ENCODE results near the gene CCDC136. TPM values are rescaled to one million over a fixed set of nuclear protein-coding genes. Genes with fewer than 3 reads are reported as not detected.

CCDC136 gene
- total RNA-seq, 1 donor: 7.2 TPM

DNA sequence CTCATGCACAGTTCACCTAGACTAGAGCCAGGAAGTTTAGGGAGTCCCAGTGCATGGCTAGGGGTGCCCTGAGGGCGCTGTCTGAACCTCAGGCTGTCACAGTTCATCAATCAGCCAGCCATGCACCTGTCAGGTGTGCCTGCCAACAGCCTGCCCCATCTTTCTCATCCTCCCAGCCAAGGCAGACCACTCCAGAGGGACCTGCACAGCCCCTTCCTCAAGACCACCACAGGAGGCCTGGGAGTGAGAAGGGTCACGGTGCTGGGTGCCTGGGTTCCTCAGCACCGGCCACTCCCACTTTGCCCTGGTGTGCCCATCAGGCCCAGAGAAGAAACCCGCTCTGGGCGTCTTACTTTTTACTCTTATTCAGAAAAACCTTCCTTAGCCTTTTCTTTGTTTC lies 79.3 kb downstream of the CCDC136 start:
- Histone ChIP-seq H3K4me3 (ENCODE audit: insufficient read depth, low read length) (no peak overlapping the region), H3K36me3 (ENCODE audit: insufficient read depth, low read length) (no peaks in the 10 kb centered on the region), H3K9me3 (ENCODE audit: low read depth, low read length) (no peaks in the 10 kb centered on the region), H3K27me3 (ENCODE audit: insufficient read depth, low read length) (peaks cover 11% of the 10 kb centered on the region), H3K4me2 (ENCODE audit: insufficient read depth, low read length) (no peak overlapping the region), H2AFZ (ENCODE audit: low read length) (no peak overlapping the region), H3K27ac (ENCODE audit: low read depth, low read length) (no peak overlapping the region), H3K79me2 (ENCODE audit: insufficient read depth, low read length) (no peaks in the 10 kb centered on the region), H4K20me1 (ENCODE audit: insufficient read depth, low read length) (peaks cover 17% of the 10 kb centered on the region), H3K4me1 (ENCODE audit: insufficient read depth, low read length) (no peaks in the 10 kb centered on the region)
- no peak for DNase-seq (ENCODE audit: insufficient read length, low spot score, missing footprints)
- TF ChIP-seq, protein P1, sequence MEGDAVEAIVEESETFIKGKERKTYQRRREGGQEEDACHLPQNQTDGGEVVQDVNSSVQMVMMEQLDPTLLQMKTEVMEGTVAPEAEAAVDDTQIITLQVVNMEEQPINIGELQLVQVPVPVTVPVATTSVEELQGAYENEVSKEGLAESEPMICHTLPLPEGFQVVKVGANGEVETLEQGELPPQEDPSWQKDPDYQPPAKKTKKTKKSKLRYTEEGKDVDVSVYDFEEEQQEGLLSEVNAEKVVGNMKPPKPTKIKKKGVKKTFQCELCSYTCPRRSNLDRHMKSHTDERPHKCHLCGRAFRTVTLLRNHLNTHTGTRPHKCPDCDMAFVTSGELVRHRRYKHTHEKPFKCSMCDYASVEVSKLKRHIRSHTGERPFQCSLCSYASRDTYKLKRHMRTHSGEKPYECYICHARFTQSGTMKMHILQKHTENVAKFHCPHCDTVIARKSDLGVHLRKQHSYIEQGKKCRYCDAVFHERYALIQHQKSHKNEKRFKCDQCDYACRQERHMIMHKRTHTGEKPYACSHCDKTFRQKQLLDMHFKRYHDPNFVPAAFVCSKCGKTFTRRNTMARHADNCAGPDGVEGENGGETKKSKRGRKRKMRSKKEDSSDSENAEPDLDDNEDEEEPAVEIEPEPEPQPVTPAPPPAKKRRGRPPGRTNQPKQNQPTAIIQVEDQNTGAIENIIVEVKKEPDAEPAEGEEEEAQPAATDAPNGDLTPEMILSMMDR (IDR thresholded peaks at IDR 0.05; ENCODE audit: extremely low read depth, low read depth, low read length): no peak

Small RNA genes within 50 kb of the gene (small RNA-seq; reads per million reads assigned to genes)
- gene RN7SL81P: not detected

Other genes with a start within 250 kb of the CCDC136 start
- 1.4 and 2.1 TPM in 2 replicates for gene GARIN1A, start 119.7 kb upstream of the CCDC136 start, total RNA-seq
- gene CALU, start 52.6 kb upstream of the CCDC136 start, total RNA-seq: 673 and 708 TPM in 2 replicates
- not detected in 2 replicates for gene OPN1SW, start 16.2 kb upstream of the CCDC136 start, total RNA-seq
- 93.7 and 130 TPM in 2 replicates for gene FLNC, start 38.4 kb downstream of the CCDC136 start, total RNA-seq
- 91.9 and 95.2 TPM in 2 replicates for gene ATP6V1F, start 70.9 kb downstream of the CCDC136 start, total RNA-seq
- 0.88 and 1.1 TPM in 2 replicates for gene KCP, start 118.7 kb downstream of the CCDC136 start, total RNA-seq
- under 0.01 TPM in 2 replicates for gene IRF5, start 146.0 kb downstream of the CCDC136 start, total RNA-seq

Data from osteoblast (primary cell).